Neural progenitor cell (in vitro differentiated cells): ENCODE data around the gene CABLES1. TPM values are rescaled to one million over a fixed set of nuclear protein-coding genes. Genes with fewer than 3 reads are reported as not detected.

Experiments
- DNase-seq: peaks from one replicate; pipeline ENCODE4 v3.0.0-alpha.2; 2016; ENCODE audit warnings: low spot score
- H2AFZ ChIP-seq: fragments of 200-600 bp; sonication (generic); replicated peaks from 2 replicates; pipeline ENCODE4 v1.6.1; 2016; ENCODE audit warnings: antibody characterized with exemption
- H3F3A ChIP-seq: fragments of 200-600 bp; sonication (generic); 2 replicates; pipeline ENCODE4 v1.6.1; 2016; ENCODE audit warnings: antibody characterized with exemption, low read depth
- H3K27ac ChIP-seq: fragments of 200-600 bp; sonication (generic); 2 replicates; pipeline ENCODE4 v1.5.1; 2016; ENCODE audit warnings: mild to moderate bottlenecking
- H3K27me3 ChIP-seq: fragments of 200-600 bp; sonication (generic); 2 replicates; pipeline ENCODE4 v1.6.1; 2016; ENCODE audit warnings: mild to moderate bottlenecking, moderate library complexity
- H3K36me3 ChIP-seq: fragments of 200-600 bp; sonication (generic); 2 replicates; pipeline ENCODE4 v1.5.1; 2016
- H3K4me1 ChIP-seq: fragments of 200-600 bp; sonication (generic); 2 replicates; pipeline ENCODE4 v1.6.1; 2016; ENCODE audit warnings: mixed run types
- H3K4me2 ChIP-seq: fragments of 200-600 bp; sonication (generic); 2 replicates; pipeline ENCODE4 v1.6.1; 2016
- H3K4me3 ChIP-seq: fragments of 200-600 bp; sonication (generic); 2 replicates; pipeline ENCODE4 v1.5.1; 2016
- H3K79me2 ChIP-seq: fragments of 200-600 bp; sonication (generic); 2 replicates; pipeline ENCODE4 v1.6.1; 2016; ENCODE audit warnings: low read depth
- H3K9ac ChIP-seq: fragments of 200-600 bp; sonication (generic); 2 replicates; pipeline ENCODE4 v1.6.1; 2016
- H3K9me3 ChIP-seq: fragments of 200-600 bp; sonication (generic); 2 replicates; pipeline ENCODE4 v1.5.1; 2016; ENCODE audit warnings: low read depth
- H4K20me1 ChIP-seq: fragments of 200-600 bp; sonication (generic); 2 replicates; pipeline ENCODE4 v1.6.1; 2016; ENCODE audit warnings: low read depth
- H3K27ac Mint-ChIP-seq: 3 replicates; pipeline ENCODE4 v1.8.0; 2021; ENCODE audit warnings: mixed read lengths
- H3K27me3 Mint-ChIP-seq: 2 replicates; pipeline ENCODE4 v1.8.0; 2022; ENCODE audit warnings: low read depth, mild to moderate bottlenecking, inconsistent platforms, moderate library complexity, mixed read lengths; ENCODE audit not compliant: insufficient read depth
- H3K36me3 Mint-ChIP-seq: 3 replicates; pipeline ENCODE4 v1.8.0; 2021; ENCODE audit warnings: mixed read lengths
- H3K4me1 Mint-ChIP-seq: 3 replicates; pipeline ENCODE4 v1.8.0; 2021; ENCODE audit warnings: mixed read lengths
- H3K4me3 Mint-ChIP-seq: 3 replicates; pipeline ENCODE4 v1.8.0; 2021; ENCODE audit warnings: mild to moderate bottlenecking, moderate library complexity, mixed read lengths
- H3K9me3 Mint-ChIP-seq: 3 replicates; pipeline ENCODE4 v1.8.0; 2020; ENCODE audit warnings: mixed read lengths
- EZH2 ChIP-seq: fragments of 200-600 bp; sonication (generic); IDR thresholded peaks from 2 replicates; pipeline ENCODE4 v1.6.1; 2017; ENCODE audit warnings: antibody characterized with exemption, mild to moderate bottlenecking, moderate library complexity
- EZH2phosphoT487 ChIP-seq: fragments of 200-600 bp; sonication (generic); IDR thresholded peaks from 2 replicates; pipeline ENCODE4 v1.6.1; 2017; ENCODE audit warnings: antibody characterized with exemption
- total RNA-seq: library from RNA; depleted of rRNA; stranded (reverse); fragments of >200 nt; gene quantifications from 2 replicates; pipeline ENCODE4 v1.2.3, GENCODE V29; 2015; ENCODE audit warnings: low replicate concordance
- TF ChIP-seq, protein P1 (sequence below): fragments of 200-600 bp; sonication (generic); IDR thresholded peaks from 2 replicates; pipeline ENCODE4 v1.5.1; 2017; ENCODE audit warnings: antibody characterized with exemption, mild to moderate bottlenecking

Gene CABLES1
- total RNA-seq, 1 donor from 2014 or later, result 2.8 TPM

- no peaks in the 10 kb centered on the region for H3K36me3 ChIP-seq
- no peak for TF ChIP-seq EZH2
- no peak for TF ChIP-seq EZH2phosphoT487
- TF ChIP-seq, protein P1, sequence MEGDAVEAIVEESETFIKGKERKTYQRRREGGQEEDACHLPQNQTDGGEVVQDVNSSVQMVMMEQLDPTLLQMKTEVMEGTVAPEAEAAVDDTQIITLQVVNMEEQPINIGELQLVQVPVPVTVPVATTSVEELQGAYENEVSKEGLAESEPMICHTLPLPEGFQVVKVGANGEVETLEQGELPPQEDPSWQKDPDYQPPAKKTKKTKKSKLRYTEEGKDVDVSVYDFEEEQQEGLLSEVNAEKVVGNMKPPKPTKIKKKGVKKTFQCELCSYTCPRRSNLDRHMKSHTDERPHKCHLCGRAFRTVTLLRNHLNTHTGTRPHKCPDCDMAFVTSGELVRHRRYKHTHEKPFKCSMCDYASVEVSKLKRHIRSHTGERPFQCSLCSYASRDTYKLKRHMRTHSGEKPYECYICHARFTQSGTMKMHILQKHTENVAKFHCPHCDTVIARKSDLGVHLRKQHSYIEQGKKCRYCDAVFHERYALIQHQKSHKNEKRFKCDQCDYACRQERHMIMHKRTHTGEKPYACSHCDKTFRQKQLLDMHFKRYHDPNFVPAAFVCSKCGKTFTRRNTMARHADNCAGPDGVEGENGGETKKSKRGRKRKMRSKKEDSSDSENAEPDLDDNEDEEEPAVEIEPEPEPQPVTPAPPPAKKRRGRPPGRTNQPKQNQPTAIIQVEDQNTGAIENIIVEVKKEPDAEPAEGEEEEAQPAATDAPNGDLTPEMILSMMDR, result no peak
- H3K9me3 ChIP-seq, result no peaks in the 10 kb centered on the region
- Mint-ChIP-seq H3K27ac (no peak overlapping the region), H3K9me3 (no peaks in the 10 kb centered on the region), H3K27me3 (peaks cover 5% of the 10 kb centered on the region), H3K4me3 (no peak overlapping the region), H3K4me1 (peaks cover 24% of the 10 kb centered on the region), H3K36me3 (peaks cover 6% of the 10 kb centered on the region)
- no peak overlapping the region for H3K4me2 ChIP-seq
- H3K4me1 ChIP-seq, result peaks cover 12% of the 10 kb centered on the region
- no peaks in the 10 kb centered on the region for H4K20me1 ChIP-seq
- no peaks in the 10 kb centered on the region for H3K79me2 ChIP-seq
- H3K27me3 ChIP-seq, result no peaks in the 10 kb centered on the region
- no peak overlapping the region for H3K9ac ChIP-seq
- H3F3A ChIP-seq, result no peaks in the 10 kb centered on the region
- no peak overlapping the region for H3K4me3 ChIP-seq
- no peak for DNase-seq
- H3K27ac ChIP-seq, result no peak overlapping the region
- H2AFZ ChIP-seq, result no peak overlapping the region
Observed at GRCh38 chr18:23162473-23162872, 27.2 kb downstream of the CABLES1 start.

DNA sequence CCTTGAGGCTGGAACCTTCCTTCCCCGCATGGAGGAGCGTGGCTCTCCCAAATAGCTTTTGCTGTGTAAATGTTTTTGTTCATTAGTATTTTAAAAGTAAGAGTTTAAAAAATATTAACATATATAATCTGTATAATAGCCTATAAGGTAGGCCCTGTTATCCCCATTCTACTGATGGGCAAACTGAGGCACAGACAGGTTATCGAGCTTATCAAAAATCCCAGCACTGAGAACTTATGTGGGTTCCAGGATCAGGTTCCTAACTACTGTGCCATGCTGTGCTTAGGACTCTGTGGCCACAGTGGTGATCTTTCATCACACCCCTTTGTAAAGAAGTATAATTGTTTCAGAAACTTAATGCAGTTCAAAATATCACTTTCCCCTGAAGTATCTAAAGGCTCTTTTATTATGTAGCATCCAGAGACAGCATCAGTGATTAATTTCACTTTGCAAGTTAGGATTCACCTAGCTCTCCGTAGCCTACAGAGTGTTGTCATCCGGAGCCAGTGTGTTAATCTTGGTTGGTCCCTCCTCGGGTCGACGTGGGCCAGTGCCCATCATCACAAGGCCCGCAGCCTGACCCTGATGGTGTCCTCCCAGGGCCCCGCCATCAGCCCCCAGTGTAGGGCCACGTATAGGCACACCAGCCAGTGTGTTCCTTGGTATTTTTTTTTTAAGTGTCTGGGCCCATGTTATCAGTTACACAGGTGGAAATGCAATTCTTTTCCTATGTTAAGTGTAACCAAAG is 28.7 kb downstream of the CABLES1 start:
- Histone ChIP-seq H3K27me3 (no peaks in the 10 kb centered on the region), H3K4me3 (no peak overlapping the region), H2AFZ (no peak overlapping the region), H3K9ac (no peak overlapping the region), H3K4me1 (peaks cover 23% of the 10 kb centered on the region), H3K36me3 (no peaks in the 10 kb centered on the region), H3F3A (peaks cover 9% of the 10 kb centered on the region), H3K79me2 (no peaks in the 10 kb centered on the region), H4K20me1 (no peaks in the 10 kb centered on the region), H3K4me2 (no peak overlapping the region), H3K9me3 (no peaks in the 10 kb centered on the region), H3K27ac (no peak overlapping the region)
- H3K36me3 Mint-ChIP-seq, result peaks cover 6% of the 10 kb centered on the region
- H3K4me3 Mint-ChIP-seq, result no peak overlapping the region
- peaks cover 8% of the 10 kb centered on the region for H3K27me3 Mint-ChIP-seq
- no peaks in the 10 kb centered on the region for H3K9me3 Mint-ChIP-seq
- no peak overlapping the region for H3K27ac Mint-ChIP-seq
- DNase-seq, result no peak
- H3K4me1 Mint-ChIP-seq, result peaks cover 34% of the 10 kb centered on the region
- TF ChIP-seq, protein P1, result no peak
- no peak for TF ChIP-seq EZH2
- TF ChIP-seq EZH2phosphoT487, result no peak

DNA sequence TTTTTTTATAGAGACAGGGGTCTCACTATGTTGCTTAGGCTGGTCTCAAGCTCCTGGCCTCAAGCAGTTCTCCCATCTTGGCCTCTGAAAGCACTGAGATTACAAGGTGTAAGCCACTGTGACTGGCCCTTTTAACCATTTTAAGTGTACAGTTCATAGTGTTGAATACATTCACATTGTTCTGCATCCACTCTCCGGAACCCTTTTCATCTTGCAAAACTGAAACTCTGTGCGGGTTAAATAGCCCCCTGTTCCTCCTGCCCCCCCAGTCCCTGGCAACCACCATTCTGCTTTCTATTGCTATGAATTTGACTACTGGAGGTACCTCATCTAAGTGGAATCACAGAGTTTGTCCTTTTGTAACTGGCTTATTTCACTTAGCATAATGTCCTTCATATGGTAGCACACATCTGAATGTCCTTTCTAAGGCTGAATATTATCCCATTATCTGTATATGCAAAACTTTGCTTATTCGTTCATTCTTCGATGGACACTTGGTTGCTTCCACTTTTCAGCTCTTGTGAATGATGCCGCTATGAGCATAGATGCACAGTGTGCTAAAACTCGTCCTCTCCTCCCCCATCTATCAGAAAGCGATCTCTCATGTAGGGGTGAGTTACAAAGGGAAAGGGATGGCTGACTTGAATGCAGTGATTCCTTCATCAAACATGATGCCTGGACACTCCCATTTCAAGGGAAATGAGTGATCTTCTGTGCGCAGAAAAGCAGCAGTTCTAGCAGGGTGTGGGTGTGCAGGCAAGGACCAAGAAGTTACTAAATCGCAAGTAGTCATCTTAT is 30.2 kb downstream of the CABLES1 start:
- Mint-ChIP-seq H3K36me3 (peaks cover 6% of the 10 kb centered on the region), H3K4me3 (no peak overlapping the region), H3K27ac (no peak overlapping the region), H3K27me3 (peaks cover 8% of the 10 kb centered on the region), H3K4me1 (peaks cover 40% of the 10 kb centered on the region), H3K9me3 (no peaks in the 10 kb centered on the region)
- no peak for TF ChIP-seq EZH2
- TF ChIP-seq, protein P1, result no peak
- no peak for TF ChIP-seq EZH2phosphoT487
- peaks cover 38% of the 10 kb centered on the region for H3K4me1 ChIP-seq
- no peaks in the 10 kb centered on the region for H3K79me2 ChIP-seq
- H3K27me3 ChIP-seq, result no peaks in the 10 kb centered on the region
- no peak overlapping the region for H2AFZ ChIP-seq
- no peaks in the 10 kb centered on the region for H4K20me1 ChIP-seq
- H3F3A ChIP-seq, result peaks cover 24% of the 10 kb centered on the region
- H3K4me2 ChIP-seq, result no peak overlapping the region
- no peak for DNase-seq
- H3K27ac ChIP-seq, result no peak overlapping the region
- H3K36me3 ChIP-seq, result no peaks in the 10 kb centered on the region
- H3K4me3 ChIP-seq, result no peak overlapping the region
- no peak overlapping the region for H3K9ac ChIP-seq
- no peaks in the 10 kb centered on the region for H3K9me3 ChIP-seq
